Heart left ventricle (tissue), 16 donors: Measurements from ENCODE around the gene FCRLA. TPM values are rescaled to one million over a fixed set of nuclear protein-coding genes. Genes with fewer than 3 reads are reported as not detected.
"Not testable (repeated sequence)": the region's sequence is repeated elsewhere in the genome, so short reads cannot be mapped to it uniquely, and the experiment has no call there.

Experiments
- ATAC-seq, 4 donors: fragments of 200-7000 bp; cut with Tn5 transposase; one replicate each; pipeline ENCODE4 v1.9.1; 2020 to 2022; ENCODE audit warnings: moderate library complexity in 4 of 4, mild to moderate bottlenecking in 3 of 4, moderate number of reproducible peaks in 1 of 4
- DNase-seq, 5 donors: peaks; one replicate each; pipeline ENCODE4 v3.0.0-alpha.2; 2020
- H3K27ac ChIP-seq, 12 donors: fragments of 200-600 bp; sonication (generic) in 4 of 12; one replicate each; pipeline versions ENCODE4 v1.5.0 to v1.8.0; 2016 to 2022; ENCODE audit warnings: mild to moderate bottlenecking in 2 of 12
- H3K27me3 ChIP-seq, 9 donors: fragments of 200-600 bp; sonication (generic) in 2 of 9; one replicate each; pipeline versions ENCODE4 v1.5.1 to v1.8.0; 2016 to 2022; ENCODE audit warnings: mild to moderate bottlenecking in 3 of 9
- H3K36me3 ChIP-seq, 9 donors: fragments of 200-600 bp; sonication (generic) in 2 of 9; one replicate each; pipeline versions ENCODE4 v1.5.0 to v1.8.0; 2018 to 2022; ENCODE audit warnings: mild to moderate bottlenecking in 2 of 9
- H3K4me1 ChIP-seq, 12 donors: fragments of 200-600 bp; sonication (generic) in 4 of 12; one replicate each; pipeline versions ENCODE4 v1.5.0 to v1.8.0; 2016 to 2022; ENCODE audit warnings: mild to moderate bottlenecking in 3 of 12
- H3K4me3 ChIP-seq, 12 donors: fragments of 200-600 bp; sonication (generic) in 4 of 12; one replicate each; pipeline versions ENCODE4 v1.5.0 to v1.8.0; 2017 to 2022; ENCODE audit warnings: mild to moderate bottlenecking in 9 of 12, moderate library complexity in 4 of 12
- H3K9me3 ChIP-seq, 12 donors: fragments of 200-600 bp; sonication (generic) in 4 of 12; one replicate each; pipeline versions ENCODE4 v1.5.0 to v1.8.0; 2016 to 2022; ENCODE audit warnings: mild to moderate bottlenecking in 1 of 12
- POLR2A ChIP-seq, 2 donors: fragments of 450-650 bp; IDR thresholded peaks; one replicate each; pipeline ENCODE4 v1.6.1; 2017; ENCODE audit warnings: antibody characterized with exemption in 2 of 2, mild to moderate bottlenecking in 2 of 2, moderate library complexity in 2 of 2
- WGBS, 4 donors: extraction: QIAGEN DNeasy Blood & Tissue Kit in 2 of 4; methylation state at CpG; one replicate each; pipeline versions ENCODE4 v1.1.5 to v1.1.7; 2013 to 2018; 5-methylcytosine and 5-hydroxymethylcytosine counted together
- intact Hi-C, 10 donors: fragments of 100-400 bp; cut with DNase I; formaldehyde crosslinking; loops; one replicate each; pipeline versions ENCODE4 v1.11.1 to v1.14.2; 2022
- polyA plus RNA-seq, 2 donors: library from polyadenylated mRNA; stranded (reverse); fragments of 200-250 nt; gene quantifications; one replicate each; pipeline ENCODE4 v1.2.3, GENCODE V29; 2013
- total RNA-seq, 9 donors: library from RNA; depleted of rRNA in 2 of 9; stranded (reverse); fragments of >200 nt in 2 of 9; fragmentation: NEBNext Ultra II Directional in 3 of 9; extraction: Animal tissue kit (Norgen Biotek cat#: 25700) in 3 of 9; gene quantifications; one replicate each; pipeline versions ENCODE4 v1.1.0 to v1.2.4, GENCODE V29; 2016 to 2023
- TF ChIP-seq, protein P1 (sequence below), 12 donors: fragments of 200-600 bp; sonication (generic) in 4 of 12; IDR thresholded peaks; one replicate each; pipeline versions ENCODE4 v1.5.0 to v1.8.0; 2018 to 2022; ENCODE audit warnings: antibody characterized with exemption in 12 of 12, mild to moderate bottlenecking in 5 of 12
- donor health status: ischemic (EF 13 %, LVEDD 7.1; RV severe dilation, severe dysfunction).
- donor health status: healthy with polysubstance abuse.
- donor health status: DM: no; HTN: yes; CAD: no.
- donor health status: DM: no; HTN: no; CAD: no.
- donor health status: ischemic (EF 25% LVEDD 6.9; RV normal size, moderate dysfunction).
- donor health status: ischemic (EF 25% LVEDD 5.7; RV mildly dilated, moderate dysfunction).
- donor health status: healthy.
- donor health status: DM: yes; HTN: yes; CAD: no.
- donor health status: ischemic (EF 35%, LVEDD 5.7; RV mildly dilated, moderate dysfunction).
- donor health status: nonischemic (EF 11% LVEDD 7.7; RV severe dilation, severe dysfunction).
- donor health status: DM: yes; HTN: yes; CAD: no.
- donor health status: PGD.
- donor health status: ischemic (EF 29% LVEDD 5.4; RV normal size, mild dysfunction).
- donor health status: nonischemic (EF 23%, LVEDD 6.1; RV moderate dilation, normal function).

The FCRLA gene
- total and polyA plus RNA-seq, 11 donors: 0.11 to 1.0 (median 0.23) TPM; not detected in 6

DNA sequence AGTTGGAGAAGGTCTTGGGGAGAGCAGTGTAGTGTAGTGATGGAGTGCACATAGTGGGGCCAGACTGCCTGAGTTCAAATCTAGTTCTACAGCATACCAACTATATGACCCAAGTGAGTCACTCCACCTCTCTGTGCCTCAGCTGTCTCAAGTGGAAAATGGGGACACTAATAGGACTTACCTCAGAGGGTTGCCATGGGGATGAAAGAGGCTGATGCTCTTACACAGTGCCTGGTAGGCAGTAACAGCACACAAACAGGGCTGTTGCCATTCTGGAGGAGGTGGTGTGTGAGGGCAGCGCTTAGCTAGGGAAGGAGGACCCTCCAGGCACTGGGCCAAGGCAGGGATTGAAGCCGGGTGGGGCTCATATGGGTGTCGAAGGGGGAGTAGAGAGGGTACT, 32.6 kb upstream of the FCRLA start:
- DNase-seq, H3K4me3 ChIP-seq, ATAC-seq, H3K27ac ChIP-seq, H3K27me3 ChIP-seq, H3K36me3 ChIP-seq, H3K4me1 ChIP-seq, intact Hi-C loops, H3K9me3 ChIP-seq: not testable (repeated sequence)
- WGBS, 4 donors: 30 to 74% (median 58%) methylated on average over 2 to 3 of the region's 3 CpGs

- H3K9me3 ChIP-seq, DNase-seq, ATAC-seq, intact Hi-C loops, H3K27ac ChIP-seq, H3K36me3 ChIP-seq, H3K4me3 ChIP-seq, H3K4me1 ChIP-seq, H3K27me3 ChIP-seq: not testable (repeated sequence)
- WGBS, 4 donors: 57 to 81% (median 64%) methylated on average over 3 of the region's 3 CpGs
These were observed 32.1 kb upstream of the FCRLA start for GRCh38 chr1:161674908-161675307.

DNA sequence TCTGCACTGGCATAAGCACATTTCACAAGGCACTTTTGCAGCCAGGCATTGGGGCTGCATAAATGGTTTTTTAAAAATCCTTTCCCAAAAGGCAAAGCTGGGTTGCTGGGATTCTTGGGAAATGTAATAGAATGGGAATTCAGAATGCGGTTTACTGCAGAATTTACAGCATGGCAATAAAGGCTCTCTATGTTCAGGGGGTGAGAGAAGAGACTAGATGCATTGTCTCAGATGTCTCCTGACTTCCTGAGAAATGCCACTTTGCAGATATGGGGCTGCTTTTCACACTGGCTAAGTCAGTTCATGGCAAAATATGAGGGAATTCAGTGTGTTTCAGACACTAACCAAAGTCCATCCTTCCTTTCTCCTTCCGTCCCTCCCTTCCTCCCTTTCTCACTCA, 30.6 kb upstream of the FCRLA start:
- 90 to 93% (median 92%) methylated on average over 2 of the region's 2 CpGs for WGBS, 4 donors
- TF ChIP-seq, protein P1, sequence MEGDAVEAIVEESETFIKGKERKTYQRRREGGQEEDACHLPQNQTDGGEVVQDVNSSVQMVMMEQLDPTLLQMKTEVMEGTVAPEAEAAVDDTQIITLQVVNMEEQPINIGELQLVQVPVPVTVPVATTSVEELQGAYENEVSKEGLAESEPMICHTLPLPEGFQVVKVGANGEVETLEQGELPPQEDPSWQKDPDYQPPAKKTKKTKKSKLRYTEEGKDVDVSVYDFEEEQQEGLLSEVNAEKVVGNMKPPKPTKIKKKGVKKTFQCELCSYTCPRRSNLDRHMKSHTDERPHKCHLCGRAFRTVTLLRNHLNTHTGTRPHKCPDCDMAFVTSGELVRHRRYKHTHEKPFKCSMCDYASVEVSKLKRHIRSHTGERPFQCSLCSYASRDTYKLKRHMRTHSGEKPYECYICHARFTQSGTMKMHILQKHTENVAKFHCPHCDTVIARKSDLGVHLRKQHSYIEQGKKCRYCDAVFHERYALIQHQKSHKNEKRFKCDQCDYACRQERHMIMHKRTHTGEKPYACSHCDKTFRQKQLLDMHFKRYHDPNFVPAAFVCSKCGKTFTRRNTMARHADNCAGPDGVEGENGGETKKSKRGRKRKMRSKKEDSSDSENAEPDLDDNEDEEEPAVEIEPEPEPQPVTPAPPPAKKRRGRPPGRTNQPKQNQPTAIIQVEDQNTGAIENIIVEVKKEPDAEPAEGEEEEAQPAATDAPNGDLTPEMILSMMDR (IDR thresholded peaks at IDR 0.05): no peak
- TF ChIP-seq POLR2A (IDR thresholded peaks at IDR 0.05): no peak
- Histone ChIP-seq H3K9me3 (no peaks in the 10 kb centered on the region), H3K4me3 (no peak overlapping the region), H3K27me3 (peaks cover 0 to 8% (median 0%) of the 10 kb centered on the region in 9 donors), H3K4me1 (no peaks in the 10 kb centered on the region), H3K36me3 (no peaks in the 10 kb centered on the region), H3K27ac (no peak overlapping the region)
- DNase-seq: no peak
- ATAC-seq: no peak
- intact Hi-C loops: no loop called here

DNA sequence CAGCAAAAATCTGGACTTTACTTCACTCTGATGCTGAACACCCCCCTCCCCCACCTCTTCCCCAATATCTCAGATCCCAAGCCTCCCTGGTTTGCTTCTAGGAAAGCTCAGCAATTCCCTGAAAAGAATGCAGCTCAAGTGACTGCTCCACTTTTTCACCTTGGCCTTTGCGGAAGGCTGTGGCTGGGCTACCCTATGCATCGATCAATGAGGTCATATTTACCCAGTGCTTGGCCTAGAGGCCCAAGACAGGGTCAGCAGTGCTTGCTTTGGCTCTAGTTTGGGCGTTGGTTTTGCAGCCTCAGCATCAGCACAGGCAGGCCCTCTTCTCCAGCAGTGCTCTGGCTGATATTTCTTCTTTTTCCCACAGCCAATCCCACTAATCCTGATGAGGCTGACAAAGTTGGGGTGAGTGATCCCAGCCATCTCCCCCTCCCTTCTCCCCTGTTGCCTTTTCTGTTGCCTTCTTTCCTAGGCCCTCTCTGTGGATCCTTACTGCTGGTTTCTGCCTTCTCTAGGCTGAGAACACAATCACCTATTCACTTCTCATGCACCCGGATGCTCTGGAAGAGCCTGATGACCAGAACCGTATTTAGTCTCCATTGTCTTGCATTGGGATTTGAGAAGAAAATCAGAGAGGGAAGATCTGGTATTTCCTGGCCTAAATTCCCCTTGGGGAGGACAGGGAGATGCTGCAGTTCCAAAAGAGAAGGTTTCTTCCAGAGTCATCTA, 29.9 kb upstream of the FCRLA start:
- Histone ChIP-seq H3K27ac (no peak overlapping the region), H3K4me3 (no peak overlapping the region), H3K9me3 (no peaks in the 10 kb centered on the region), H3K36me3 (no peaks in the 10 kb centered on the region), H3K27me3 (peaks cover 0 to 8% (median 0%) of the 10 kb centered on the region in 9 donors), H3K4me1 (no peaks in the 10 kb centered on the region)
- whole genome bisulfite sequencing, 4 donors: 75 to 89% (median 85%) methylated on average over 5 of the region's 5 CpGs
- DNase-seq (no peak), ATAC-seq (no peak)
- intact Hi-C loops: no loop called here
- no peak for TF ChIP-seq POLR2A (IDR thresholded peaks at IDR 0.05)
- TF ChIP-seq, protein P1 (IDR thresholded peaks at IDR 0.05): no peak

GRCh38 chr1:161678500-161678899, 28.5 kb upstream of the FCRLA start:
- H3K27ac ChIP-seq: no peak overlapping the region
- WGBS, 4 donors: 88 to 95% (median 91%) methylated on average over 3 of the region's 3 CpGs
- no peak overlapping the region for H3K4me3 ChIP-seq
- ATAC-seq: no peak
- DNase-seq: no peak
- peaks cover 0 to 11% (median 0%) of the 10 kb centered on the region in 9 donors for H3K27me3 ChIP-seq
- H3K9me3 ChIP-seq: no peaks in the 10 kb centered on the region
- intact Hi-C loops: no loop called here
- no peaks in the 10 kb centered on the region for H3K4me1 ChIP-seq
- no peak for TF ChIP-seq POLR2A (IDR thresholded peaks at IDR 0.05)
- TF ChIP-seq, protein P1 (IDR thresholded peaks at IDR 0.05): no peak
- H3K36me3 ChIP-seq: no peaks in the 10 kb centered on the region
